Stimulated activated effector memory CD8-positive, alpha-beta T cell treated with anti-CD3 and anti-CD28 coated beads, Interleukin-12 subunit alpha, Interleukin-12 subunit beta, amount 100 ng/mL, for 72 hours (primary cell): ENCODE results near the gene TWF2.
A peak's percentile ranks its signal among the peaks of the same experiment; 100 is the strongest.

ENCODE experiments used
- ATAC-seq: fragments of 150-1000 bp; cut with Tn5 transposase; 2 replicates; pipeline ENCODE4 v1.10.0; 2021
- DNase-seq, 2 donors: peaks; one replicate each; pipeline ENCODE4 v3.0.0; 2021 to 2022; ENCODE audit warnings: low spot score in 2 of 2
- H3K27ac Mint-ChIP-seq: one replicate; pipeline ENCODE4 v1.8.0; 2022; ENCODE audit warnings: mild to moderate bottlenecking, mixed read lengths
- H3K36me3 Mint-ChIP-seq: one replicate; pipeline ENCODE4 v1.8.0; 2022; ENCODE audit warnings: mild to moderate bottlenecking, mixed read lengths
- H3K4me1 Mint-ChIP-seq: one replicate; pipeline ENCODE4 v1.8.0; 2022; ENCODE audit warnings: mixed read lengths
- H3K4me3 Mint-ChIP-seq: one replicate; pipeline ENCODE4 v1.8.0; 2022; ENCODE audit warnings: mild to moderate bottlenecking, mixed read lengths
- H3K9me3 Mint-ChIP-seq: one replicate; pipeline ENCODE4 v1.8.0; 2022; ENCODE audit warnings: mixed read lengths

Gene TWF2

DNA sequence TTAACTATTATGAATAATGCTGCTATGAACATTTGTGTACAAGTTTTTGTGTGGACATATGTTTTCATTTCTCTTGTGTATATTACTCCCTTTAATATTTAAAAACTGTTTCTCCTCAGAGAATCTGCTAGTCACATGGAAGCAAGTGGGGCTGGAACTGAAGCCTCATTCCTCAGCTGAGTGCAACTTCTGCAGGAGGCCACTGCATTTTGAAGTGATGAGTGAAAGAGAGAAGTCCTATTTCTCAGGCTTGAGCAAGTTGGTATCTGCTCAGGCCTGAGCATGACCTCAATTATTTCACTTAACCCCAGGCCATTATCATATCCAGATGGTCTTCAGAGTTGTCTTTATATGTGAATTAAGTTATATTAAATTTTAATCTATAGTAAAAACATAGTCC, 25.1 kb downstream of the TWF2 start:
- Mint-ChIP-seq H3K9me3 (no peaks in the 10 kb centered on the region), H3K4me1 (peaks cover 40% of the 10 kb centered on the region), H3K27ac (peak overlapping the region; percentile 55), H3K36me3 (peaks cover 77% of the 10 kb centered on the region), H3K4me3 (no peak overlapping the region)
- no peak for ATAC-seq
- DNase-seq: no peak

DNA sequence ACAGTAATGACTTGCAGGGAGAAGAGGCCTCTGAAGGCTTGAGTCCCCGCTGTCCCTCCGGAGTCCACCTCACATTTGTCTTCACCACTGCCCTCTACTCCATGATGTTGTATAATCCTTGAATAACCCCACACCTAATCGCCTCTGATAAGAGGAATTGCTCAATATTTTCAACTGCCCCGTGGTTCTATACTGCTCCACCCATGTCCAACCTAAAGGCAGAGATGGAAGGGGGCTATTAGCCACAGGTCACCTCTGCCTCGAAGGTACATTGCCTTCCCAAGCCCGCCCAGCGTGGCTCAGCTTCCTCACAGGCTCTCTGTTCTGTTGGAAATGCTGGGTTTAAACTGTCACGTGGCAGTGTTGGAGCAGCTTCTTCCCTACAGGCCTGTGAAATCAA, 26.0 kb downstream of the TWF2 start:
- peaks cover 86% of the 10 kb centered on the region for H3K36me3 Mint-ChIP-seq
- DNase-seq: no peak
- no peak overlapping the region for H3K4me3 Mint-ChIP-seq

DNA sequence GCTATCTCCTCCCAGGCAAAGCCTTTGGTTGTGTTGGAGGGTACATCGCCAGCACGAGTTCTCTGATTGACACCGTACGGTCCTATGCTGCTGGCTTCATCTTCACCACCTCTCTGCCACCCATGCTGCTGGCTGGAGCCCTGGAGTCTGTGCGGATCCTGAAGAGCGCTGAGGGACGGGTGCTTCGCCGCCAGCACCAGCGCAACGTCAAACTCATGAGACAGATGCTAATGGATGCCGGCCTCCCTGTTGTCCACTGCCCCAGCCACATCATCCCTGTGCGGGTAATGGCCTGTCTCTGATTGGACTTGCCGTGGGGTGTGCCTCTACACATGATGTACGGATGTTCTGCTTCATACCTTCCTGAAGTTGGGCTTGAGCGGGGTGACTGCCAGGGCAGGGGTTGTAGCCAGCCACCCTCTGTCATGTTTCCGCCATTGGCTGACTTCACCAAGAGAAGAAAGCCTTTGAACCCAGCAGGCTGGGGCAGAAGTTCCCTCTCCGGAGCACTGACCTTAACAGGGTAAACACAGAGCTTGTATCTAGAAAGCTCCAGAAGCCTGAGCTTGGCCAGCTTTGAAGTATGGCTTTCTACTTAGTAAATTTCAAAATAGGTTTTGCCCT, 27.6 kb downstream of the TWF2 start:
- Mint-ChIP-seq H3K4me3 (no peak overlapping the region), H3K4me1 (peaks cover 15% of the 10 kb centered on the region), H3K36me3 (peaks cover 96% of the 10 kb centered on the region), H3K9me3 (no peaks in the 10 kb centered on the region), H3K27ac (no peak overlapping the region)
- DNase-seq: no peak
- no peak for ATAC-seq

More for the DNA sequence above, 26.0 kb downstream of the TWF2 start:
- Mint-ChIP-seq H3K27ac (peak overlapping the region; percentile 79), H3K4me1 (peaks cover 31% of the 10 kb centered on the region), H3K9me3 (no peaks in the 10 kb centered on the region)
- ATAC-seq: no peak

DNA sequence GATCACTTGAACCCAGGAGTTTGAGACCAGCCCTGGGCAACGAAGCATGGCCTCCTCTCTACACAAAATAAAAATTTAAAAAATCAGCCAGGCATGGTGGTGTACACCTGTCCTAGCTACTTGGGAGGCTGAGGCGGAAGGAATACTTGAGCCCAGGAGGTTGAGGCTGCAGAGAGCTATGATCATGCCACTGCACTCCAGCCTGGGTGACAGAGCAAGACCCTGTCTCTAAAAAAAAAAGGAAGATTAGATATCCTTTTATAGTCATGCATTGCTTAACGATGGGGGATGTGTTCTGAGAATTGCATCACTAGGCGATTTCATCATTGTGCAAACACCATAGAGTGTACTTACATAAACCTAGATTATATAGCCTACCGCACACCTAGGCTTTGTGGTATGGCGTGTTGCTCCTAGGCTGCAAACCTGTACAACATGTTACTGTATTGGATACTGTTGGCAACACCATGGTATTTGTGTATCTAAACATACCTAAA, 28.4 kb downstream of the TWF2 start:
- H3K36me3 Mint-ChIP-seq: peaks cover 100% of the 10 kb centered on the region
- no peak overlapping the region for H3K4me3 Mint-ChIP-seq
- H3K27ac Mint-ChIP-seq: peak overlapping the region; percentile 9
- ATAC-seq: no peak
- peaks cover 12% of the 10 kb centered on the region for H3K4me1 Mint-ChIP-seq
- no peaks in the 10 kb centered on the region for H3K9me3 Mint-ChIP-seq
- no peak for DNase-seq

DNA sequence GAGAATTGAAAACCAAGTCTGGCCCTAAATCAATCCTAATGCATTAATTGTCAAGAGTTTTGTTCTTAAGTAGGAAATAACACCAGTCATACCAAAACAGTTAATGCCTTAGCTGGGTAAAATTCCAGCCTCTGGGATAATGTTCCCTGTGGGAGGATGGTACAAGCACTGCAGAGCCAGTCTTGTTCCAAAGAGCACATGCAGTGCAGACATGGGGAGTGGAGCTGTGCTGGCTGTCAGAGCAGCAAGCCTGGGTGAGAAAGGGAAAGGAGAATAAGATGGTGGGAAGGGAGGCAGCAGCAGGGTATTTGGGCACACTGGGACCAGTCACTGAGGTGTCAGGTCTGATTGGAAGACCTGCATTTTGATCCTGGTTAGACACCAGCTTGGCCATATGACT, 28.9 kb downstream of the TWF2 start:
- DNase-seq (no peak), ATAC-seq (no peak)
- H3K9me3 Mint-ChIP-seq: no peaks in the 10 kb centered on the region
- peaks cover 12% of the 10 kb centered on the region for H3K4me1 Mint-ChIP-seq
- peaks cover 100% of the 10 kb centered on the region for H3K36me3 Mint-ChIP-seq
- H3K27ac Mint-ChIP-seq: peak overlapping the region; percentile 9
- H3K4me3 Mint-ChIP-seq: no peak overlapping the region

DNA sequence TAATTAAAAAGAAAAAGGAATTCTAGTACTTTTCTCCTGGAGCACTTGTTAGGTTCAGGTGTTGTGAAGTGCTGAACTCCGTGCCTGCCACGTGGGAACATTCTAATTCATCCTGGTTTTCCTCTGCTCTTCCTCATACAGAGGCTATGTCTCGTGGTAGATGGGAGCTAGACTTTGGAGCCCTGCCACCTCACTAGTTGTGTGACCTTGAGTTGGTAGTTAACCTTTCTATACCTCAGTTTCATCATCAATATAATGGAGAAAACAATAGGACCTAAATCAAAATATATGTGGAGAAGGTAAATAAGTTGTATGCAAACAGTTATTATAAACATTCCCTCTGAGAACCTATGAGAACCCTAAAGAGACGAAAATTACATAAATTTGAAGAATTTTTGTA, 30.4 kb downstream of the TWF2 start:
- no peak for DNase-seq

DNA sequence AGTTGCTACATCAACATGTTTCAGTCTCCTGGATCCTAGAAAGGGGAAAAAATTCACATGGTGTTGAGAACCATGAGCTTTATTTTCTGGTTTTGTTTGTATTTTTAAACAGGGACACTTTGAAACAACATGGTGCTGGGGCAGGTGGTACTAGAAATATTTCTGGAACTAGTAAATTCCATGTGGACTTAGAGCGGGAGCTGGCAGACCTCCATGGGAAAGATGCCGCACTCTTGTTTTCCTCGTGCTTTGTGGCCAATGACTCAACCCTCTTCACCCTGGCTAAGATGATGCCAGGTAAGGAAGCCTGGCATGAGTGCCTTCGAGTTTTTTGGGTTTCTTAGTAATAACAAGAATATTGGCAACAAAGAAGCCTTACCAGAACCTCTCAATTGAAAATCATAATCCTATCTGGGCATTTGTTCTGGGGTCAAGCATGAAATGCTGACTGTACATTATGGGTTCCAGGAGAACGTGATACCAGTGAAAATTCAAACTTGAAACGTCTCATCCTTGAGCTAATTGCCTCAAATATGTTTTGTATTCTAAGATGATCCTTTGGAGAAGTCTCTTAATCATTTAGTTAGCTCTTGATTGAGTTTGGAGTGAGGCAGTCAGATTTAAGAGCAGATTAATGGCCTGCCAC, 33.1 kb downstream of the TWF2 start:
- Mint-ChIP-seq H3K36me3 (peaks cover 100% of the 10 kb centered on the region), H3K4me3 (no peak overlapping the region), H3K9me3 (no peaks in the 10 kb centered on the region)

More for the DNA sequence above, 30.4 kb downstream of the TWF2 start:
- Mint-ChIP-seq H3K4me3 (no peak overlapping the region), H3K36me3 (peaks cover 100% of the 10 kb centered on the region), H3K27ac (no peak overlapping the region), H3K4me1 (peaks cover 16% of the 10 kb centered on the region), H3K9me3 (no peaks in the 10 kb centered on the region)
- no peak for ATAC-seq

DNA sequence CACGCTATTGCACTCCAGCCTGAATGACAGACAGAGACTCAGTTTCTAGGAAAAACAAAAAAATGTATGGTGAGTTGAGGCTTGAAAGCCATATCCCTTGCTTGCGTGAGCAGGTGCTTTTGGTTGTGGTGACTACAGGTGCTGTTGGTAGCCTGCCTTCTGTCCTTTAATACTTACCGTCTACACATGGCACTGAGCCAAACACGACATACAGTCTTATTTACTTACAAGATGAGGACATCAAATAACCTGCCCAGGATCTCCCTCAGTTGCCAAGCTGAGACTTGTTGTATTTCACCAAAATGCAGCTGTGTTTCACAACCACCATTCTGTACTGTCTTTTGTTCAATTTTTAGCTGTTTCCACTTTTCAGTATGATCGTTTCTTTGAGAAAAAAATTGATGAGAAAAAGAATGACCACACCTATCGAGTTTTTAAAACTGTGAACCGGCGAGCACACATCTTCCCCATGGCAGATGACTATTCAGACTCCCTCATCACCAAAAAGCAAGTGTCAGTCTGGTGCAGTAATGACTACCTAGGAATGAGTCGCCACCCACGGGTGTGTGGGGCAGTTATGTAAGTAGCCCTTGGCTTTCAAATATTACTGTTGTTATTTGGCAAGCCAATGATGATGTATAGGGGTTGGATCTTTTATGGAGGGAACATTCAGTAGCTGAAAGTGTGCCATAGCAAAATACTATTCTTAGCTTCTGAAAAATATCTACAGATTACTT, 34.5 kb downstream of the TWF2 start:
- Mint-ChIP-seq H3K4me3 (no peak overlapping the region), H3K9me3 (no peaks in the 10 kb centered on the region), H3K4me1 (peaks cover 51% of the 10 kb centered on the region), H3K36me3 (peaks cover 100% of the 10 kb centered on the region), H3K27ac (peak overlapping the region; percentile 63)
- no peak for DNase-seq
- peak; percentile 93 for ATAC-seq

More for the DNA sequence above, 33.1 kb downstream of the TWF2 start:
- H3K4me1 Mint-ChIP-seq: peaks cover 42% of the 10 kb centered on the region
- ATAC-seq (no peak), DNase-seq (no peak)
- peak overlapping the region; percentile 63 for H3K27ac Mint-ChIP-seq

DNA sequence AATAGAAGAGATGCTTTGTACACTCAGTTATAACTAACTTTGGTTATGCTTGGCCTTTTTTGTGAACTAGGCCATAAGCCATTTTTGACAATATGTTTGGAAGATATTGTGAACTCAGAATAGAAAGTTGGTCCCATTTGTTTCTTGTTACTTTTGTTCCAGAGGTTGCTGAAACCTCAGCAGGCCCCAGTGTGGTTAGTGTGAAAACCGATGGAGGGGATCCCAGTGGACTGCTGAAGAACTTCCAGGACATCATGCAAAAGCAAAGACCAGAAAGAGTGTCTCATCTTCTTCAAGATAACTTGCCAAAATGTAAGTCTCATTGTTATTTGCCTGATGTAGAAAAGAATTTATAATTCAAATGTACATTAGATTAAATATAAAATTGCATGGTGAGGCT, 35.3 kb downstream of the TWF2 start:
- Mint-ChIP-seq H3K4me3 (no peak overlapping the region), H3K9me3 (no peaks in the 10 kb centered on the region), H3K36me3 (peaks cover 100% of the 10 kb centered on the region), H3K27ac (peak overlapping the region; percentile 68), H3K4me1 (peaks cover 59% of the 10 kb centered on the region)
- ATAC-seq (no peak), DNase-seq (no peak)

DNA sequence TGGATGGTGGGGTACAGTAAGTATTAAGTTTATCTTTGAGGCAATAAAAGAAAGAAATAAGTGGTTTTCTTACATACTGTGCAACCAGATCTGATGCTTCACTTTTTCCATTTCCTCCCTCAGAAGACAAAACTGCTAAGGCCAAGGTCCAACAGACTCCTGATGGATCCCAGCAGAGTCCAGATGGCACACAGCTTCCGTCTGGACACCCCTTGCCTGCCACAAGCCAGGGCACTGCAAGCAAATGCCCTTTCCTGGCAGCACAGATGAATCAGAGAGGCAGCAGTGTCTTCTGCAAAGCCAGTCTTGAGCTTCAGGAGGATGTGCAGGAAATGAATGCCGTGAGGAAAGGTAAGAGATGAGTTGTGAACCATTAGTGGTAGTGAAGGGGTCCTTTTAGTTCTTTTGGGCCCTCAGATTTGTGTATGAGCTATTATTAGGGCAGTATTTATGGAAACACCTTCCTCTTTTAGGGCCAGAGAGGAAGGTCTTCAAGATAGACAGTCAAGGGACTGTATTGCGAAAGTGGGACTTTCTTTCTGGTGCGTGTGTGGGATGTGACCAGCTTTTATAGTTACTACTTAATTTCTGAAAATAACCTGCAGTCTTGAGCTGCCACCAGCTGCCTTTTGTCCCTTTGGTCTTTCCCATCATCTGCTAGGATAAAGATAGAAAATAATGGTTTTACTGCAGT, 36.4 kb downstream of the TWF2 start:
- no peaks in the 10 kb centered on the region for H3K9me3 Mint-ChIP-seq
- peaks cover 100% of the 10 kb centered on the region for H3K36me3 Mint-ChIP-seq
- H3K4me1 Mint-ChIP-seq: peaks cover 68% of the 10 kb centered on the region
- DNase-seq (no peak), ATAC-seq (no peak)
- H3K27ac Mint-ChIP-seq: peak overlapping the region; percentile 72
- H3K4me3 Mint-ChIP-seq: no peak overlapping the region

DNA sequence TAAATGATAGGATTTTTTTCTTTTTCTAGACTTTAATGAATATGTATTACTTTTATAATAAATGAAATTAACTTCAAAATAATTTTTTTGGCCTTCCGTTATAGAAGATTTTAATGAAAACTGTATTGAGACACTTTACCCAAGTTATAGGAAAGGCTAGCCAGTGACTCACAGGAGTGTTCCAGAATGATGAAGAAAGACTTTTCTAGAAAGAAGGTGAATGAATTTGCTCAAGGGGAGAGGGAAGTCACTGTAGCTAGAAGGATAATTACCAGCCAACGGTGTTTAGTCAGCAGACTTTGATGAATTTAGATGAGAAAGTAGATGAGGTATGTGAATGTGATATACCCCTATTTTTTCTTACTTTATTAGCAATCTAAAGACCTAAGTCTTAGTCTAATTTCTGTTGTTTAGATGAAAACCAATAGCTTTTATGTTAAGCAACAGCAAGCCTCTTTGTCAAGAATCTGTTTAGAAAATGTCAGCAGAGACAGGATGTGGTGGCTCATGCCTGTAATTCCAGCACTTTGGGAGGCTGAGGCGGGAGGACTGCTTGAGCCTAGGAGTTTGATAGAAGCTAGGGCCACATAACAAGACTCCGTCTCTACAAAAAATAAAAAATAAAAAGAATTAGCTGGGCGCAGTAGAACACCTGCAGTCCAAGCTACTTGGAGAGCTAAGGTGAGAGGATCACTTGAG, 37.8 kb downstream of the TWF2 start:
- no peak for DNase-seq
- peaks cover 82% of the 10 kb centered on the region for H3K4me1 Mint-ChIP-seq
- H3K9me3 Mint-ChIP-seq: no peaks in the 10 kb centered on the region
- ATAC-seq: no peak
- H3K4me3 Mint-ChIP-seq: no peak overlapping the region
- peak overlapping the region; percentile 72 for H3K27ac Mint-ChIP-seq
- peaks cover 89% of the 10 kb centered on the region for H3K36me3 Mint-ChIP-seq

DNA sequence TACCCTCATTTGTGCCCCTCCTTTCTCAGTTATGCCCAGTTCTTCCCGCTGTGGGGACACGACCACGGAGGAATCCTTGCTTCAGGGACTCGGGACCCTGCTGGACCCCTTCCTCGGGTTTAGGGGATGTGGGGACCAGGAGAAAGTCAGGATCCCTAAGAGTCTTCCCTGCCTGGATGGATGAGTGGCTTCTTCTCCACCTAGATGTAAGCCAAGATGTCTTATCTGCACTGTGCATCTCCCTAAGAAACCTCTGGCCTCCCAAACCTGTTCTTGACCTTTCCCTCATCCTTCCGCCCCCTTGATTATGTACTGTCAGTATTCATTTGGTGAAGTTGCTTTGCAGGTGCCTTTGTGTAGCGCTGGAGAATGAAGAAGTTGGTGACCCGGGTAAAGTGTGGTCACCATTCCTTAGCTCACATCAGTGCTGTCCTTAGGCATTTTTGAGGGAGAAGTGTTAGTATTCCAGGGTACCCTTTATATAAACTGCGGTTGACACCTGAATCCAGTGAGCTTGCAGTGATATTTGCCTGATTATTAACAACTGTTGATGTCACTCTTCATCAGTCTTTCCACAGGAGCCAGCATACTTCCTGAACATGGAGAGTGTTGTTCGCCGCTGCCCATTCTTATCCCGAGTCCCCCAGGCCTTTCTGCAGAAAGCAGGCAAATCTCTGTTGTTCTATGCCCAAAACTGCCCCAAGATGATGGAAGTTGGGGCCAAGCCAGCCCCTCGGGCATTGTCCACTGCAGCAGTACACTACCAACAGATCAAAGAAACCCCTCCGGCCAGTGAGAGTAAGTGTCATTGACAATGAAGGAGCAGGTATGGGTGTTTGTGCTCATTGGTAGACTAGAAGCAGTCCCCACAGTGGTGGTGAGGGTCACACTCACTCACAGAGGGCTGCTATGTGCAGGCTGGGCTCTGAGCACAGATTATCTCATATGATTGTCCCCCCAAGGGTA, 40.0 kb downstream of the TWF2 start:
- H3K27ac Mint-ChIP-seq: peak overlapping the region; percentile 99
- H3K4me1 Mint-ChIP-seq: peaks cover 72% of the 10 kb centered on the region
- no peaks in the 10 kb centered on the region for H3K9me3 Mint-ChIP-seq
- peaks cover 67% of the 10 kb centered on the region for H3K36me3 Mint-ChIP-seq
- ATAC-seq (no peak), DNase-seq (no peak)
- peak overlapping the region; percentile 100 for H3K4me3 Mint-ChIP-seq

DNA sequence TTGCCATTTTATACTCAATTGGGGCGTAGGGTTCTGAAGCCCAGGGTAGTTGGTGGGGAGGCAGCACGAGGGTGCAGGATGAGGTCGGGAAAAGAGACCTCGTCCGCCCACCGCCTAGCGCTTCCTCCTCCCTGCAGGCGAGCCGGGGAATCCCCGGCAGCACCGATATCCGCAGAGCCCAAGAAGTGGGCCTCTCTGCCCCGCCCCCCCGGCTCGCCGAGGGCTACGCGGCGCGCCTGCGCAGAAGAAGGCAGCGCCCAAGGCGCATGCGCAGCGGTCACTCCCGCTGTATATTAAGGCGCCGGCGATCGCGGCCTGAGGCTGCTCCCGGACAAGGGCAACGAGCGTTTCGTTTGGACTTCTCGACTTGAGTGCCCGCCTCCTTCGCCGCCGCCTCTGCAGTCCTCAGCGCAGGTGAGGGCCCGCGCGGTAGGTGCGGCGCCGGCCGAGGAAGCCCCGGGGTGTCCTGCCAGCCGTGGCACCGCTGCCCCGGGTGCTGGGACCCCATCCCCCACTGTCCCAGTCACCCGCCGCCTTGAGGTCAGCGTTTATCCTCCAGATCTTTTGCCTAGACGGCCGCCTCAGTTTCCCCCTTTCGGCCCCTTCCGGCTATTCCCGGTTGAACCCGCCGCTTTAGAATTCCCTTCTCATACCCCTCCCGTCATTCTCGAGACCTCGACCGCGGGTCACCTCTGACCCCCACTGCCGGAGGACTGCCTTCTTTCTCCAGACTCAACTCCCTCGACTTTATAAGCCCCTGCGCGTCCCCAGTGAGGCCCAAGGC, 40.9 kb downstream of the TWF2 start, which contains the start of gene ALAS1:
Gene ALAS1 (plus strand): TSS at position 319 of the 784 bp plus-strand sequence. CDS start 1,082 bp downstream, outside the sequence.
- ATAC-seq: peak; percentile 91
- H3K36me3 Mint-ChIP-seq: peaks cover 58% of the 10 kb centered on the region
- DNase-seq: peak; percentile 99
- H3K9me3 Mint-ChIP-seq: no peaks in the 10 kb centered on the region
- peak within 1 kb of the TSS; percentile 100 for H3K4me3 Mint-ChIP-seq
- H3K4me1 Mint-ChIP-seq: peaks cover 65% of the 10 kb centered on the region
- peak within 1 kb of the TSS; percentile 99 for H3K27ac Mint-ChIP-seq
